CD4-positive, alpha-beta T cell treated with Interferon gamma for 1 hour (primary cell): Measurements from ENCODE around the gene TEN1.

Source experiments
- DNase-seq: peaks from one replicate; pipeline ENCODE4 v3.0.0-alpha.2; 2020

Gene TEN1

DNA sequence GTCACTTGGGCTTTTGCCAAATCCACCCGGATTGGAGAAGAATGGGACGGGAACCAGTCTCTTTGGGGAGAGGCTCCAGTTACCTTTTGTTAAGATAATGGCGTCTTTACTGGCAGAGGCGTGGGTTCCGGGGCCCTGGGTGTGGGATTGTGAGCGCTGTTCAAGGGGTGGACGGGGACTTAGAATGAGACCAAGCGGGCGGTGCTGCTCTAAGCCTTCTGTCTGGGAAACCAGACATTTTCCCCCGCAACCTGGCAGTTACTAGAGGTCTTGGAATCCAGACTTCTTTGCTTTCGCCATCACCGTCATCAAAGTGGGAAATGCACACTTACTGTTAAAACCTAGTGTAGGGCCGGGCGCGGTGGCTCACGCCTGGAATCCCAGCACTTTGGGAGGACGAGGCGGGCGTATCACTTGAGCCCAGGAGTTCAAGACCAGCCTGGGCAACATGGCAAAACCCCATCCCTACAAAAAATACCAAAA is 706 bp downstream of the TEN1 start:
- no peak for DNase-seq

DNA sequence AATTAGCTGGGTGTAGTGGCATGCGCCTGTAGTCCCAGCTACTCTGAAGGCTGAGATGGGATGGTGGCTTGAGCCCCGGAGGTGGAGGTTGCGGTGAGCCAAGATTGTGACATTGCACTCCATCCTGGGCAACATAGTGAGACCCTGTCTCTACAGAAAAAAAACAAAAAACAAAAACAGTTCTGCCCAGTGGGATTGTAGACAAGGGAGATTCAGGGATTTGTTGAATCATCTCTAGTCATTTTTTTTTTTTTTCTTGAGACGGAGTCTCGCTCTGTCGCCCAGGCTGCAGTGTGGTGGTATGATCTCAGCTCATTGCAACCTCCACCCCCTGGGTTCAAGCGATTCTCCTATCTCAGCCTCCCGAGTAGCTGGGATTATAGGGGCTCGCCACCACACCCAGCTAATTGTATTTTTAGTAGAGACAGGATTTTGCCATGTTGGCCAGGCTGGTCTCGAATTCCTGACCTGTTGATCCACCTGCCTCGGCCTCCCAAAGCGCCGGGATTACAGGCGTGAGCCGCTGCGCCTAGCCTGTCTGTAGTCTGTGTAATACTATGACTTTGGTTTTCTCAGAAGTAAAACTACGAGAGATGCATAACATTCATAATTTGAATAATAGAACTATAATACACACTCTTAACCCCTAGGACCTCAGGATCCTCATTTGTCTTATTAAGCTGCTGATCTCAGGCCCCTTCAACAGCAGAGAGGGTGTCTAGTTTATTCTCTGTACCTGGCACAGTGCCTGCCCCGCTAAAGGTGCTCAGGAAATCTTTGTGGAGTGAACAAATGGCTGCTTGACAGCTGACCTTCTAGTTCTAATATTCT is 1.4 kb downstream of the TEN1 start:
- no peak for DNase-seq

DNA sequence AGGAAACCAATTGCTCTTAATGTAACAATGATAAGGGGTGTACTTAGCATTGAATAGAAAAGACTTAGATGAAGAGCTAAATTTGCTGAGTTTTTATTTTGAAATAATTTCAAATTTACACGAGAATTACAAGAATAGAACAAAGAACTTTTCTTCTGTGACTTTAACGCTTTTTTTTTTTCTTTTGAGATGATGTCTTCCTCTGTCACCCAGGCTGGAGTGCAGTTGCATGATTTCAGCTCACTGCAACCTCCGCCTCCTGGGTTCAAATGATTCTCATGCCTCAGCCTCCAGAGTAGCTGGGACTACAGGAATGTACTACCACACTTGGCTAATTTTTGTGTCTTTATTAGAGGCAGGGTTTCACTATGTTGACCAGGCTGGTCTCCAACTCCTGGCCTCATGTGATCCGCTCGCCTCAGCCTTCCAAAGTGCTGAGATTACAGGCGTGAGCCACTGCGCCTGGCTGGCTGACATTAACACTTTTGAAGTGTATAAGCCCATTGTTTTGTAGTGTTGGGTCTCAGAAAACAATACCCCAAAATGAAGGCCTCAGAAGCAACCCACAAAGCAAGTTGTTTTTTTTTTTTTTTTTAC is 2.1 kb downstream of the TEN1 start:
- DNase-seq: no peak

DNA sequence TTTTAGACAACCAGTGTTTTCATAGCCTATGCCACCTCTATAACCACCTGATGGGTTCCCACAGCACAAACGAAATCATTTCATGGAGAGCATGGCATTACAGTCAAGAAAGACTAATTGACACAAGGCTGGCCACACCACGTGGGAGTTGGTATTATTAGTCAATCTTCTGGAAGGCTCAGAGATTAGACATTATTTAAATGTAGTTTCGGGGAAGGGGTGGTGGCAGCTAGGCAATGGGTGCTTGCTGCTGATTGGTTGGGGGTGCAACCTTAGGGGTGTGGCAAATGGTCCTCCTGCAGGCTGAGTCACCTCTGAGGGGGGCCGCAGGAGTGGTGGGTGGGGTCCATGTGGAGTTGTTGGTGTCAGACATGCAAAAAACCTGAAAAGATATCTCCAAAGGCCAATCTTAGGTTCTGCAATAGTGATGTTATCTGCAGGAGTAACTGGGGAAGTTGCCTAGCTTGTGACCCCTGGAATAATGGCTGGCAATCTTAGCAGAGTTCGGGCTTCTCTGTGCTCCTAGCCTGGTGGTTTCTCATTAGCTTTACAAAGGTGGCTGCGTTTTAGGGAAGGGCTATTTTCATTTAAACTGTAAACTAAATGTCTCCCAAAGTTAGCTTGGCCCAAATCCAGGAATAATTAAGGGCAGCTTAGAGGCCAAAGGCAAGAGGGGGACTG is 4.6 kb downstream of the TEN1 start:
- peak; percentile 49 for DNase-seq

DNA sequence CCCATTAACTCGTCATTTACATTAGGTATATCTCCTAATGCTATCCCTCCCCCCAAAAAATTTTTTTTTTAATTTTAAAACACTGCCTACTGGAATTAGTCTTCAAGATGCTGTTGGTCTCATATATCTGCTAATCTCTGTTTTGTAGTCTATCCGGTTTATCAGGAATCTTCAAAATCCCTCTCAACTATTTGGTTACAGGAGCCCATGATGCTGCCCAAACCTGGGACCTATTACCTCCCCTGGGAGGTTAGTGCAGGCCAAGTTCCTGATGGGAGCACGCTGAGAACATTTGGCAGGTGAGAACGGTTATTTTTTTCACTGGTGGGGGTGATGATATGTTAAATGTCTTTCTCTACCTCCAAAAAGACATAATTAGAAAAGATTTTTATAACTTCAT is 6.9 kb downstream of the TEN1 start:
- no peak for DNase-seq

DNA sequence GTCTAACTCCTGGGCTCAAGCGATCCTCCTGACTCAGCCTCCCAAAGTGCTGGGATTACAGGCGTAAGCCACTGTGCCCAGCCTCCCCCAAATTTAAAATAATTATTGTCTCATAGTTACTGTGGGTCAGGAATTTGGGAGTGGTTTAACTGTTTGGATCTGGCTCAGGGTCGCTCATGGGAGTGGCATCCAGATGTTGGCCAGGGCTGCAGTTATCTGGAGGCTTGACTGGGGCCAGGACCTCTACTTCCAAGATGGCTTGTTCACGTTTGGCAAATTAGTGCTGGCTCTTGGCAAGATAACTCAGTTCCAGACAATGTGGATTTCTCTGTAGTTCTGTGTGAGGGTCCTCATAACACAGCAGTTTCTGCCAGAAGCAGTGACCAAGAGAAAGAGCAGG is 8.0 kb downstream of the TEN1 start:
- no peak for DNase-seq

DNA sequence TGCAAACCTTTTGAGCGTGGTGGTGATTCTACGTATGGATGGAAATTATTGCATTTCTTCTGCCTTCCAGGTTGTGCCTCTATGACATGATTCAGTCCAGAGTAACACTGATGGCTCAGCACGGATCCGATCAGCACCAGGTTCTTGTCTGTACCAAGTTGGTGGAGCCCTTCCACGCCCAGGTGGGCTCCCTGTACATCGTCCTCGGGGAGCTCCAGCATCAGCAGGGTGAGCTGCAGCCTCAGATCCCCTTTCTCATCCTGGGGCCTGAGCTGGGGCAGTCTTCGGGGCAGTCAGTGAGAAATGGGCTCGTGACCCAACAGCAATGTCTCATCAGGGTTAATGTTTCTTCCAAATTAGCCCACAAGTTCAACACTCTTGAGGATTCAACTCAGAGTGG is 12.4 kb downstream of the TEN1 start:
- DNase-seq: no peak

DNA sequence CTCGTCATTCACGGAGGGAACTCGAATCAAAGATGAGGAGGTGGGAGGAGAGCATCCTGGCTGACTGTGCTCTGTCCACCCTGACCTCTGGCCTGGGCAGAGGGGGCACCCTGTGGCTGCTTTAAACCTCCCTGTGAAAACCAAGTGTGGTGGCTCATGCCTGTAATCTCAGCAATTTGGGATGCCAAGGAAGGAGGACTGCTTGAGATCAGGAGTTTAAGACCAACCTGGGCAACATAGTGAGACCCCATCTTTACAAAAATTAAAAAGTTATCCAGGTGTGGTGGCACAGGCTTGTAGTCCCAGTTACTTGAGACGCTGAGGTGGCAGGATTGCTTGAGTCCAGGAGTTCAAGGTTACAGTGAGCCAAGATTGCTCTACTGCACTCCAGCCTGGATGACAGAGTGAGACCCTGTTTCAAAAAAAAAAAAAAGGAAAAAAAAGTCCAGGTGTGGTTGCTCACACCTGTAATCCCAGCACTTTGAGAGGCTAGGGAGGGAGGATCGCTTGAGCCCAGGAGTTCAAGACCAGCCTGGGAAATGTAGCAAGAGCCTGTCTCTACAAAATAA is 15.8 kb downstream of the TEN1 start:
- no peak for DNase-seq

DNA sequence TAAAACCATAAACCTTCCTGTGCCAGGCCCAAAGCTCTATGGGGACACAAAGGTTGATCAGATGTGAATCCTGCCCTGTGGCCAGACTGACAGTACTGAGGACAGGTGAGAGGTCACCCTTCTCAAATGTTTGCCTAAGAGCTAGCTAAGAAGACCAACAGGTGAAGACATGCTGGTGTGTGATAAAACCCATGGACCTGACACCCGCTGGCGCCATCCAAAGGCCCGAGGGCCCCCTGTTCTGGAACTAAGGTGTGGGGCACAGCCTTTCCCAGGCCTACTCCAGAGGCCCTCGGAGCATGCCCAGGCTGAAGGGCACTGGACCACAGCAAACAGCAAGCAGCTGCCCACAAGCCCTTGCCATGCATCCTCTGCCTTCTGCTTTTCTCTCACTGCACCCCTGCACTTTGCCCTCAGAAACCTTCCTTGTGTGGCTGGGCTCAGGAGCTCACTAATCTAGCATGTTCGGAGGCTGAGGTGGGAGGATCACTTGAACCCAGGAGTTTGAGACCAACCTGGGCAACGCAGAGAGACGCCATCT is 16.4 kb downstream of the TEN1 start:
- DNase-seq: no peak

DNA sequence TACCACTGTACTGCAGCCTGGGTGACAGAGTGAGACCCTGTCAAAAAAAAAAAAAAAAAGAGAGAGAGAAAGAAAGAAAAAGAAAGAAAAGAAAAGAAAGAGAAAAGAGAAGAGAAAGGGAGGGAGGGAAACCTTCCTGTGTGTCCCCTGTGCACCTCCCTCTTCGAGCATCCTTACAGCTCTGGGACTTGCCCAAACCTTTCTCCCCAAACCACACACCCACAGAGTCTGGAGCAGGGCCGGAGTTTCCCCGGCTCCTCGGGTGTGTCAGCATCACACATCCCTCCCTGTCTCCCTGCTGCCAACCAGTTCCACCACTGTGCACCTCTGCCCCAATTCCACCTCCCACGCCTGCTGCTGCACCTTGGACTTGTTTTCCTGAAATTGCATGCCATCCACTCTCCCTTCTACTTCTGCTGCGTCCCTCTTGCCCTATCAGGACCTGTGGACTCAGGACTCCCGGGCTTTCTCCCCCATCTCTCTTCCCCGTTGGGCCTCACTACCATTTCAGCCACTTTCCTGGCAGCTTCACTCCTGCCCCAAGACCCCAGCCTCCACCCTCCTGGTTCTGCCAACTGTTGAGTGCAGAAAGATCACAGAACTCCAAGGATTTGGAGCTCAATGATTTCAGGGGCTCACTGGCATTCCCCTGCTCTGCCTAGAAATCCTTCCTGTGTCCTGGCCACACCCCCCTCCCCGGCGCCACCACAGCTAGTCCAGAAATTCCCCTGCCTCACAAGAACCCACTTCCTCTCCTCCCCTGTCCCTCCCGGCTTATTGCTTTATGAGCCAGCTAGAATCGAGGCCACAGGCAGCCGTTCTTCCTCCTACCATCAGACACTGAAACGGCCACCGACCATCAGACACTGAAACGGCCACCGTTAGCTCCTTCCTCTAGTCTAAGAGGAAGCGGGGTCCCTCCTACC is 17.9 kb downstream of the TEN1 start:
- peak; percentile 54 for DNase-seq

DNA sequence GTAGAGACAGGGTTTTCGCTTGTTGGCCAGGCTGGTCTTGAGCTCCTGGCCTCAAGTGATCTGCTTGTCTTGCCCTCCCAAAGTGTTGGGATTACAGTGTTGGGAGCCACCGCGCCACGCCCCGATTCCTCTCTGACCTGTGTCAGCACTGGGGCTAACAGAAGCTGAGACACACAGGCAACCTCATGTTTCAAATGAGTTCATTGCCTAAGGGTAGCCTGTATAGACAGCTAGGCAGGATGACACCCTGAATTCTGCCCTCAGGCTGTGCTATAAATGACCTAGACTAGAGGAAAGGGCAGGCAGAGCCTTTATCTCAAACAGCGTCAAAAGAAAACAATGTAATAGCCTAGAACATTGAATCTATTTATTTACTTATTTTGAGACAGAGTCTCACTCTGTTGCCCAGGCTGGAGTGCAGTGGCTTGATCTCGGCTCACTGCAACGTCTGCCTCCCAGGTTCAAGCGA is 19.3 kb downstream of the TEN1 start:
- no peak for DNase-seq

DNA sequence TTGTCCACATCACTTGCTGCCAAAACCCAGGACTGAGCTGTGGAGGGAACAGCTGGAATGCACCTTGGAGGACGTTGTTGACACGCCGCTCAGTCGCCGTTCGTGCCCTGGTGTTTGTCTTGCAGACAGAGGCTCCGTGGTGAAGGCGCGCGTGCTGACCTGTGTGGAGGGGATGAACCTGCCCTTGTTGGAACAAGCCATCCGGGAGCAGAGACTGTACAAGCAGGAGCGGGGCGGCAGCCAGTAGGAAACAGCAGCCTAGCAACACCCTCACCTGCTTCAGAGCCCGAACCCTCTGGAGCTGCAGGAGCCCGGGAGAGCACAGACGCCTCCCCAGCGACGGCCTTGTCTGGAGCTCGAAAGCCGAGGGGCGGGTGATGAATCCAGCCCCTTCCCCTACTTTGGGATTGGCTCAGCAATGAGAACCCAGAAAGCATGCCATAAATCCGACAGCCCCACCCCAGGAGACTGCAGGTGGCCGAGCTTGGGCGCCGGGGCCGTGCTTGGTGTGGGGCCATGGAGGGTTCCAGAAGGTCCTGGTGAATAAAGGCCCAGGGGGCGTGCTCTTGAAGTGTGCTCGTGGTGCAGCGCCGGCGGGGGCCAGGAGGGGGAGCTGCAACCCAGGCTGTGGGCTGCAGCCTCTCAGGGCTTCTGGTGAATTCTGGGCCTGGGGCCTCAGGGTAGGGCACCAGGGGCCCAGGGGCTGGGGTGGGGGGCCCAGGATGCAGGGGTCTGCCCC is 21.1 kb downstream of the TEN1 start:
- peak; percentile 40 for DNase-seq

DNA sequence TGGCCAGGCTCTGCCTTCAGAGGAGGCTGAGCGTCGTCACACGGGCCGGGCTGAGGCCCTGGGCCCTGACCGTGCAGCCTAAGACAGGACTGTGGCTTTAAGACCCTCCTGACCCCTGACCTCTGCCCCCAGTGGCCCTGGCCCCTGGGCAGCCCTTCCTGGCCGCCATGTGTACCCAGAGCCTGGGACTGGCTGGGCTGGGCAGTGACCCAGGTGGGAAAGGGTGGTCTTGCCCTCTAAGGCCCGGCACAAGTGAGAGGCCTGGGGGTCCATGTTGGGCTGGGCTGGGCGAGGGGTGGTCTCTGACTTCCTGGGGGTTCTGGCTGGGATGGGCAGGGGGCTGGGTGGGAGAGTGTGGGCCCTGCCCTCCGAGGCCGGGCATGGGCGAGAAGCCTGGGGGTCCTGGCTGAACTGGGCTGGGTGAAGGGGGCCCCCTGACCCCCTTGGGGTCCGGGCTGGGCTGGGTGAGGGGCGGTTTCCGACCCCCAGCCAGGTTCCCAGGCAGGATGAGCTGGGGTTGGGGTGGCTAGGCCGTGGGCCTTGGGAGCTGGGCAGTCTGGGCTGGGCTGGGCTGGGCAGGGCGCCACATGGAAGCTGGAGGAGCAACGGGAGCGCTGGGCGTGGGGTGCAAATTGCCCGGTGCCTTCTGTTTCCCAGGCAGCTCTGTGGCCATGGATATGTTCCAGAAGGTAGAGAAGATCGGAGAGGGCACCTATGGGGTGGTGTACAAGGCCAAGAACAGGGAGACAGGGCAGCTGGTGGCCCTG is 21.9 kb downstream of the TEN1 start, which contains the start of gene CDK3:
TSS of gene CDK3 (plus strand) at position 101 of the 767 bp plus-strand sequence. CDS start at position 672, 571 bp downstream.
- DNase-seq: no peak

DNA sequence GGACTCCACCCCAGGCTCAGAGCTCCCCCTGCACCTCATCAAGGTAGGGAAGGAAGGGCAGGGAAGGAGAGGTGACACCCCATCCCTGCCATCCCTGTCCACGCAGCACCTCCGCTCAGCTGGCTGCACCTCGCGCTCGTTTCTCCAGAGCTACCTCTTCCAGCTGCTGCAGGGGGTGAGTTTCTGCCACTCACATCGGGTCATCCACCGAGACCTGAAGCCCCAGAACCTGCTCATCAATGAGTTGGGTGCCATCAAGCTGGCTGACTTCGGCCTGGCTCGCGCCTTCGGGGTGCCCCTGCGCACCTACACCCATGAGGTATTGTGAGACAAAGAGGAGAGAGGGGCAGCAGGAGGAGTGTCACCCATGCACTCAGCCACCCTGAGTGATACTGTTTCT is 23.1 kb downstream of the TEN1 start:
- DNase-seq: no peak

DNA sequence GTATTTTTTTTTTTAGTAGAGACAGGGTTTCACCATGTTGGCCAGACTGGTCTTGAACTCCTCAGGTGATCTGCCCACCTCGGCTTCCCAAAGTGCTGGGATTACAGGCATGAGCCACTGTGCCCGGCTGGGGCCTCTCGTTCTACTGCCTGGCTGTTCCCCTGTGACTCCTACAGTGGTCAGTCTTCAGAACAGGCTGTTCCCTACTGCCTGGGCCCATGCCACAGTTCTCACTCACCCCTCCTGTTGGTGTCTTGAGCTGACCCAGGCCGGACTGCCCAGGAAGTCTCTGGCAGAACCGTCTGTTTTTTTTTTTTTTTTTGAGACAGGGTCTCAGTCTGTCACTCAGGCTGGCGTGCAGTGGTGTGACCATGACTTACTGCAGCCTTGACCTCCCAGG is 24.9 kb downstream of the TEN1 start:
- DNase-seq: no peak

DNA sequence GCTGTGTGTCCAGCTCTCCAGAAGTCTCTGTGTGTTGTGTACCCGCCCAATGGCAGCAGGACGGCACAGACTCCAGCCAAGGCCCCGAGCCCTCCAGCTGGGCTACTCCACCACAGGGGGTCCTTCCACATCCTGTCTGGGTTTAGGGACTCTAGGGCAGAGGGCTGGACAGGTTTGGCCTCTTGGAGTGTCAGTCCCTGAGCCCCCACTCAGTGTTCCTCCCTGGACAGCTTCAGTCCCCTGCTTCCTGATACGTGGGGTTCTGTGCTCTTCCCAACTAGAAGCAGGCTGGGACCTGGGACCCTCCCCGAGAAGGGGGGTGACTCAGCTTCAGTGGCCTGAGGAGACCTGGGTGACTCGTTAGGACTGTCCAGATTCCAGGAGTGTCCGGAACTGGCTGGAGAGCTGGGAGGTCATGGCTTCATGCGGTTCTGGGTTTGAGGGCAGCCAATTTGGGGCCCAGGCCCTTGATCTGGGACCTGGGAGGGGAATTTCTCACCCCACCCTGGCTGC is 25.8 kb downstream of the TEN1 start:
- DNase-seq: no peak

DNA sequence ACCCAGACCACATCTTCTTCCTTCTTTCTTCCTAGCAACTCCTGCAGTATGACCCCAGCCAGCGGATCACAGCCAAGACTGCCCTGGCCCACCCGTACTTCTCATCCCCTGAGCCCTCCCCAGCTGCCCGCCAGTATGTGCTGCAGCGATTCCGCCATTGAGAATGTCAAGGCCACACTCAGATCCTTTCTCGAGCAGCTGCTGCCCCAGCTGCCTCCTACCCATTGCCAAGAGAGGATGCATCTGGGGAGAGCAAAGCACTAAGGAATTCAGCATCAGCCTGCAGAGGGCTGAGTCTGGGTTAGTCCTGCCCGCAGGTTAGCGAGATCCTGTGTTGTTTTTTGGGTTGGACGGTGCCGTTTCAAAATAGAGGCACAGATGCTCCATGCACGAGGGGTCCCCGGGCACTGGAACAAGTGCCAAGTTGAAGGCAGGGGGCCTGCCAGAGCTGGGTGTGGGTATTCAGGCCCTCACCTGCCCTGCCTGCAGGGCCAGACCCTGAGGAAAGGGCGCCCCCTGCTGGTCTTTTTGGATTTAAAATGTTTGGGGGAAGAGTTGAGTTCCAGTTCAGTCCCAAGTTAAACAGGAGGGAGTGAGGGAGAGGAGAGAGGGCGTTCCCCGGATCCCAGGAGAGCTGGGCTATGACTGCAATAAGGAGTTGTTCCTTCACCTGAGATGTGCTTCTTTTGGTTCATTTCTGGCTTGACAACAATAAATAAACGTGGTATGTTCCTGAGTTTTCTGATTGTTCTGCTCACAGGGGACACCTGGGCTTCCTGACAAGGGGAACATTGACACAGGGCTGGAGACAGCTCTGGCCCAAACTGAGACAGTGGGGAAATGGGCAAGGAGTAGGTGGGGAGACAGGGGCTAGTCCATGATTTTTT is 26.5 kb downstream of the TEN1 start:
- peak; percentile 62 for DNase-seq

DNA sequence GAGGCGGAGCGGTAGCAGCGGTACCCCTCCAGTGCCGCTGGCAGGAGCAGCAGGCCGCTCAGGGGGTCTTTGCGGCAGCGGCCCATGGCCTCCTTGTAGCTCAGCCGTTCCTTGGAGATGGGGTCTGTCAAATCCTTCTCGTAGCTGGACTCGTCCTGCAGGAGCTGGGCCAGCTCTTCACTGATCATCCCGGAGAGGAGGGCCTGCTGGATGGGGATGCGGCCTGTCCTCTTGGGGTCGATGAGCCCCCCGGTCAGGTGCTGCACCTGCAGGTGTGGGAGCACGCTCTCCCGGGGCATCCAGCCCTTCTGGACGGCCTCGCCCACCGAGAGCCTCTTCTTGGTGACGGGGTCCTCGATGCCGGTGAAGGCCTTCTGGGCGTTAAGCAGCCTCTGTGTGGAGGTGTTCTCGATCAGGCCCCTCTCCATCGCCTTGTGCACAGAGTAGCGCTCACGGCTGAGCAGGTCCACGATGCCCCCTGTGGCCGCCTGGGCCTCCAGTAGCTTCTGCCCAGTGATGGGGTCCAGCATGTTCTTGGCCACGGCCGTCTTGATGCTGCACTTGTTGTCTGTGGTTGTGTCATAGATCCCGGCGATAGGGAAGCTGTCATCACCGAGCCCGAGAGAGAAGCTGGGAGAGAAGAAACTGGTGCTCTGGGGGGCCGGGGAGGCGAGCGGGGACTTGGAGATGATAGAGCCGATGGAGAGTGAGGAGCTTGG is 28.2 kb downstream of the TEN1 start:
- DNase-seq: no peak

DNA sequence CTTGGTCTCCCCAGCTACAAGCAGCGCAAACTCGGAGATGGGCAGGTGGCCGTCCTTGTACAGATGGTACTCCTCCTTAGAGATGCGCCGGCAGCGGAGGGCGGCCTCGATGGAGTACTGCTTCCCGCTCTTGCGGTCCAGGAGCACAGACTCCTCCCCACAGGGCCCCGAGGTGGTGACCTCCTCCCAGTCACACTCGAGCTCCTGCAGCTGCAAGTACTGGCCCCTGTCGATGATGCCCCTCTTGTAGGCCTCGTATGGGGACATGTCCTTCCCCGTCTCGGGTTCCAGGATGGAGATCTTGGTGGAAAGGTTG is 28.8 kb downstream of the TEN1 start:
- DNase-seq: no peak
